Activated naive CD8-positive, alpha-beta T cell treated with anti-CD3 and anti-CD28 coated beads, Interleukin-2, amount 50 U/mL, for 16 hours (primary cell): ENCODE data around the gene KRT3.

Experiments
- DNase-seq: peaks from one replicate; pipeline ENCODE4 v3.0.0-alpha.2; 2020; ENCODE audit warnings: low read depth, low spot score

The KRT3 gene

GRCh38 chr12:52813885-52814709 is 18.2 kb upstream of the KRT3 start, which contains the start of gene KRT4:
Gene KRT4, minus strand, starts transcription at chr12:52814116. Its CDS starts 58 bp downstream, at chr12:52814058.
- no peak for DNase-seq

GRCh38 chr12:52813203-52813819 is 17.4 kb upstream of the KRT3 start:
- DNase-seq = no peak

- no peak for DNase-seq
Measured at GRCh38 chr12:52812749-52813148, 16.8 kb upstream of the KRT3 start.

- DNase-seq = no peak
Measured at GRCh38 chr12:52812073-52812400, 16.1 kb upstream of the KRT3 start.

GRCh38 chr12:52811191-52812072 is 15.5 kb upstream of the KRT3 start:
- DNase-seq = no peak

GRCh38 chr12:52810554-52810953 is 14.6 kb upstream of the KRT3 start:
- DNase-seq = no peak

- no peak for DNase-seq
Measured at GRCh38 chr12:52809166-52809565, 13.2 kb upstream of the KRT3 start.

DNA sequence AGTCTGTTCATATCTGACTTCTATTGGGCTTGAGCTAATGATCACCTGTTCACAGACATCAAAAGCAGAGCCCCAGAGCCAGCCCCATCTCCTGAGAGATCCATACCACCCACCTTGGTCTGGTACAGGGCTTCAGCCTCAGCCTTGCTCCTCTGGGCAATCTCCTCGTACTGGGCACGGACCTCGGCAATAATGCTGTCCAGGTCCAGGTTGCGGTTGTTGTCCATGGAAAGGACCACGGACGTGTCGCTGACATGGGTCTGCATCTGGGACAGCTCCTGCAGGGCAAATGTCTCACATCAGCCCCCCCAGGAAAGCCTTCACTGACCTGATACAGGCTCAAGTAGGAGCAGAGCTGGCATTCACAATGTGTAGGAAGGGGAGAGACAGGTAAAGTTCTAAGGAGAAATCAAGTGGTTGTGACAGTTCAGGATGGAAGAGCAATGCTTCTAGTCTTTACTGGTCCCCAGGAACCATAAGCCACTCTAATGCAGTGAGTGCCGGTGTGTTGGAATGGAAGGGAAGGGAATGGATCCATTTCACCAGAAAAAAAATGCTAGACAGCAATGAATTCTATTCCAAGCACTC is 12.8 kb upstream of the KRT3 start:
- DNase-seq = no peak

GRCh38 chr12:52807544-52808470 is 11.9 kb upstream of the KRT3 start:
- no peak for DNase-seq

DNA sequence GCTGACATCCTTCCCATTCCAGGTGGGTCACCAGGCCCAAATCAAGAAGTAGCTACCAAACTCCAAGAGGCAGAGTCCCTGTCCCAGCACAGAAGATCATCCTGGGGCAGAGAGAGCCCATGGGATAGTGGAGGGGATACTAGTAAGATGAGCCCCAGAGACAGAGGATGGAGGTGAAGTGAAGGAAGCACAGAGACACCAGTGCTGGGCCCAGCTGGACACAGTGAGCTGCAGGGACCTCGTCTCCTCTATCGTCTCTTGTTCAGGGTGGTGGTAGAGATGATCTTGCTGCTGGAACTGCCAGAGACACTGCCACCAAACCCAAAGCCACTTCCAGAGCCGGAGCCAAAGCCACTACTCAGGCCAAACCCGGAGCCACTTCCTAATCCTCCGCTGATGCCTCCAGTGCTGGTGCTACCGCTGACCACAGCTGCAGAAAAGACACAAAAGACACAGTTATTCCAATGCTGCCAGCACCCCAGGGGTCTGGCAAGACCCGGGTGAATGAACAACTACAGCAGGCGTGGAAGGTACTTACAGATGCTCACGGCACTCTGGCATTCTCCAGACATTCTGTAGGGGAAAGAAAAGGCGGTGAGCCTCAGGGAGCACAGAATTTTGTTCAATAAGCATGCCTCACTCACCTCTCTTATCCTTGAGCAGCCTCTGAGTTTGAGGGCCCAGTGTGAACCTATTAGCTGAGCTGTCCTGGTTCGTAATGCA is 11.1 kb upstream of the KRT3 start:
- DNase-seq = no peak

DNA sequence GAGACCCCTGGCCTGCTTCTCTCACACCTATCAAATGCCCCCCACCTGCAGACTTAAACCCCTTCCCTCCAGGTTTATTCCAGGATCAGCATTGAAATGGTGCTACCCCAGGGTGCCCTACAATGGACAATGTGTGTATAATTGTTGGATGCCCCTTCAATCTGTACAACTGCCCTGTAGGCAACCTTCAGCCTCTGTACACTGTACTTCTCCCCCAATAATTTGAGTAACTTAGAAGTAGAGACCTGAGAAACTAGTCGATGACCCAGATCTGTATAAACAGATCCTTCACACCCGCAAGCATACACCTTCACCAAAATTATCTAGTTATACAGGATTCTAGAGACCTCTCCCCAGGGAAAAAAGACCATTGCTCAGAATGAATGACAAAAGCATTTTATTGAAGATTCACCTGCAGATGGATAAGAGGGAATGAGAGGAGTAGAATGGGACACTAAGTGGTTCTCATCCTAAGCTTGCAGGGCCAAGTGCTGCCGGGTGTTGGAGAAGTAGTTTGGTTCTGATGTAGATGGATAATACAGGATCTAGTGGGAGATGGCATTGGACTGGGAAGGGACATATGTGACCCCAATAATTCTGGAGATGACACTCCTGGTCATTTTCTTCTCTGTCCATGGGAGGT is 10.4 kb upstream of the KRT3 start:
- DNase-seq = no peak

DNA sequence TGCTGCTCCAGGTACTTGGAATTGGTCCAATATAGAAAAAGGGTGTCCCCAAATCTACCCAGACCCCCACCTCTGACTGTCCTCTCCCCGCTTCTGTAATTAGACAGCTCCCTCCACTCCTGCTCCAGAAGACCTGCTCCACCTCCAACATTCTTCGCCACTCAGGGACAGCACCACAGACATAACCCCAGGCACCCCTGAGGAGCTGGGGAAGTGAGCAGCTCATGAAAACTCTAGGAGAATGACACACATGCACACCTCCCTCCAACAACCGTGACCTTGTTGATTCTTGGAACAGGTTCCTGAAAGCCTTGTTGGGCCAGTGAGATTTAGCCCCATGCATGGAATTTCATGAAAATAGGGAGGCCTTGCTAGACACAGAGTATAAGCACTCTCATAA is 9.8 kb upstream of the KRT3 start:
- DNase-seq = no peak

DNA sequence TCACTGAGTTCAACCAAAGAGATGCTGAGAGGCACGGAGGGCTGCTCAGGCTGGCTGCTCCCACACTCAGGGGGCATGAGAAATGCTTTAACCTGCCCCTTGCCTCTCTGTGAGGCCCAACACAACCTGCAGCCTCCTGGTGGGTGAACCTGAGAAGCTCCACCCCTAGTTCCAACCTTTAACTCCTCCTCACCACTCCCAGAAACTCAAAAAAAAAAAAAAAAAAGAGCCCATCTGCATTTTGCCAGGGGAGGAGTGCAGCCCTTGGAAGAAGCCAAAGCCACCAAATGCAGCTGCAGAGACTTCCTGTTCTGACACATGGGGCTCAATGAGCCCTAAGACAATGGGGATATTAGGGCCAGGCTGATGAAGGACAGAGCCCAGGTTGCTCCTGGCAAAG is 9.1 kb upstream of the KRT3 start:
- no peak for DNase-seq

- no peak for DNase-seq
Measured at GRCh38 chr12:52802442-52802841, 6.5 kb upstream of the KRT3 start.

DNA sequence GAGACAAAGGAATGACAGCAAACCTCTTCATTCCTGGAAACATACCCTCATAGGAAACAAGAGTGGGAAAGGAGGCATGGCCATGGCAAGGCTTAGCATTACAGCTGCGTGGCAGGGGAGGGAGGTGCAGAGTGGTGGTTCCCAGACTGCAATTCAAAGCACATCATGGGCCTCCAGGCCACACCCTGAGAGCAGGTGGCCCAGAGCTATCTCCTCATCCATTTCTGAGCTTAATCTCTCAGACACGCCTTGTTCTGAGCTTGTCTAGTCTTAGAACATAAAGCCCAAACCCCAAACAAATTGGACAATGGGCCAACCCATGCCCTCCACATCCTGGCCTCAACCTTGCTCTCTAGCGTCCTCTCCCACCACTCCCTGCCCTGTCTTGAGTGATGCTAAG is 5.9 kb upstream of the KRT3 start:
- no peak for DNase-seq

GRCh38 chr12:52800259-52800917 is 4.5 kb upstream of the KRT3 start:
- DNase-seq = no peak

GRCh38 chr12:52799505-52800211 is 3.7 kb upstream of the KRT3 start:
- no peak for DNase-seq

- DNase-seq = no peak
Measured at GRCh38 chr12:52798671-52799504, 3.0 kb upstream of the KRT3 start.
